Measurements from ENCODE around the gene FYN. TPM values are rescaled to one million over a fixed set of nuclear protein-coding genes. Genes with fewer than 3 reads are reported as not detected.

The FYN gene
- total RNA-seq, 1 experiment from 2014 or later: 18.5 TPM

DNA sequence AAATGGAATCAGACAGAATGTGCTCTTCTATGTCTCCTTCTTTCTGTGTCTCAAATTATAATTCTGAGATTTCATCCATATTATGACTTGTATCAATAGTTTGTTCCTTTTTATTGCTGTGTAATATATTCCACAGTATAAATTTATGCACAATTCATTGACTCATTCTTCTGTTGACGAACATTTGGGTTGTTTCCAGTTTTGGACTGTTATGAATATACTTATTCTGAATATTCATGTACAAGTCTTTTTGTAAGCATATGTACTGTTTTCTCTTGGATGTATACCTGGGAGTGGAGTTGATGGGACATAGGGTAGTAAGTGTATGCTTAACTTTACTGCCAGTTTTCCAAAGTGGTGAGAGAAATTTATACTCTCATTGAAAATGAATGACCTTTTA lies 239.4 kb downstream of the FYN start:
- no peaks in the 10 kb centered on the region for H3K36me3 ChIP-seq (ENCODE audit: control insufficient read depth in 1 of 2, insufficient read depth in 2 of 2, low read length in 2 of 2)
- no TSS peak for BruUV-seq (replicated peaks)
- H3K9ac ChIP-seq (ENCODE audit: low read length): no peak overlapping the region
- no peak overlapping the region for H3K27ac ChIP-seq (ENCODE audit: low read depth, low read length)
- ChIA-PET RAD21 (ENCODE audit: low non-redundant PET in 1 of 2, low total read pairs in 2 of 2, uncharacterized antibody in 2 of 2, unreplicated experiment in 2 of 2) (interaction anchor here in 1 of 2 experiments (0.7 kb wide), 1 partner anchor 55 kb away, joined by 4 read pairs; no protein-coding TSS in a partner anchor), POLR2A (no interaction called here), CTCF (no interaction called here)
- H3K4me1 ChIP-seq (ENCODE audit: control insufficient read depth in 1 of 2, insufficient read depth in 2 of 2, low read length in 2 of 2): peaks cover 10% of the 10 kb centered on the region in 2 experiments; a peak in 3 of 4 replicates
- no peaks in the 10 kb centered on the region for H3K79me2 ChIP-seq (ENCODE audit: insufficient read depth, low read length)
- H4K20me1 ChIP-seq (ENCODE audit: insufficient read depth): no peaks in the 10 kb centered on the region
- no peak overlapping the region for H2AFZ ChIP-seq (ENCODE audit: low read depth, low read length, poor library complexity, severe bottlenecking)
- intact Hi-C loops (cut with micrococcal nuclease): no loop called here
- no peaks in the 10 kb centered on the region for H3K9me2 ChIP-seq (ENCODE audit: insufficient read depth)
- ATAC-seq: no peak
- DNase-seq (ENCODE audit: low read depth, low spot score): no peak
- H3K4me2 ChIP-seq (ENCODE audit: low read length): no peak overlapping the region
- no peak overlapping the region for H3K4me3 ChIP-seq (replicated peaks in 1 of 2; ENCODE audit: low read depth in 1 of 2, low read length in 2 of 2)
- H3K27me3 ChIP-seq (ENCODE audit: insufficient read depth, low read length): no peaks in the 10 kb centered on the region
- no peaks in the 10 kb centered on the region for H3K9me3 ChIP-seq (ENCODE audit: control insufficient read depth in 1 of 2, insufficient read depth in 1 of 2, low read depth in 1 of 2, low read length in 2 of 2)
- TF ChIP-seq, protein P1, sequence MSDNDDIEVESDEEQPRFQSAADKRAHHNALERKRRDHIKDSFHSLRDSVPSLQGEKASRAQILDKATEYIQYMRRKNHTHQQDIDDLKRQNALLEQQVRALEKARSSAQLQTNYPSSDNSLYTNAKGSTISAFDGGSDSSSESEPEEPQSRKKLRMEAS (IDR thresholded peaks at IDR 0.05): no peak
- no peak for TF ChIP-seq ZFX (IDR thresholded peaks at IDR 0.05)
- no peak for TF ChIP-seq SP1 (IDR thresholded peaks at IDR 0.05; ENCODE audit: low read depth)
- no peak for TF ChIP-seq ZBTB33 (IDR thresholded peaks at IDR 0.05; ENCODE audit: extremely low read depth, insufficient replicate concordance, low read length)
- no peak for TF ChIP-seq YY1 (IDR thresholded peaks at IDR 0.05; ENCODE audit: extremely low read depth, insufficient replicate concordance, low read depth, low read length)

- no TSS peak for BruUV-seq (replicated peaks)
- no peak overlapping the region for H3K4me3 ChIP-seq (replicated peaks in 1 of 2; ENCODE audit: low read depth in 1 of 2, low read length in 2 of 2)
- H3K36me3 ChIP-seq (ENCODE audit: control insufficient read depth in 1 of 2, insufficient read depth in 2 of 2, low read length in 2 of 2): no peaks in the 10 kb centered on the region
- H3K27me3 ChIP-seq (ENCODE audit: insufficient read depth, low read length): no peaks in the 10 kb centered on the region
- H3K9me2 ChIP-seq (ENCODE audit: insufficient read depth): no peaks in the 10 kb centered on the region
- no peak overlapping the region for H2AFZ ChIP-seq (ENCODE audit: low read depth, low read length, poor library complexity, severe bottlenecking)
- ChIA-PET RAD21 (ENCODE audit: low non-redundant PET in 1 of 2, low total read pairs in 2 of 2, uncharacterized antibody in 2 of 2, unreplicated experiment in 2 of 2) (interaction anchor here in 1 of 2 experiments (0.7 kb wide), 1 partner anchor 54 kb away, joined by 4 read pairs; no protein-coding TSS in a partner anchor), POLR2A (no interaction called here), CTCF (no interaction called here)
- DNase-seq (ENCODE audit: low read depth, low spot score) (no peak), ATAC-seq (no peak)
- intact Hi-C loops (cut with micrococcal nuclease): no loop called here
- no peak overlapping the region for H3K9ac ChIP-seq (ENCODE audit: low read length)
- H4K20me1 ChIP-seq (ENCODE audit: insufficient read depth): no peaks in the 10 kb centered on the region
- H3K9me3 ChIP-seq (ENCODE audit: control insufficient read depth in 1 of 2, insufficient read depth in 1 of 2, low read depth in 1 of 2, low read length in 2 of 2): no peaks in the 10 kb centered on the region
- no peaks in the 10 kb centered on the region for H3K79me2 ChIP-seq (ENCODE audit: insufficient read depth, low read length)
- H3K27ac ChIP-seq (ENCODE audit: low read depth, low read length): no peak overlapping the region
- peak overlapping the region; percentile 10; the same call in 1 of the 2 replicates for H3K4me2 ChIP-seq (ENCODE audit: low read length)
- peaks cover 10% of the 10 kb centered on the region in 2 experiments; a peak in 3 of 4 replicates for H3K4me1 ChIP-seq (ENCODE audit: control insufficient read depth in 1 of 2, insufficient read depth in 2 of 2, low read length in 2 of 2)
- no peak for TF ChIP-seq SIN3A (IDR thresholded peaks at IDR 0.05; ENCODE audit: low read depth)
- TF ChIP-seq TCF7L2 (IDR thresholded peaks at IDR 0.05; ENCODE audit: borderline replicate concordance, extremely low read depth, insufficient read depth, insufficient read length): no peak
- no peak for TF ChIP-seq EZH2phosphoT487 (IDR thresholded peaks at IDR 0.05; ENCODE audit: borderline replicate concordance)
- no peak for TF ChIP-seq POLR2AphosphoS5 (IDR thresholded peaks at IDR 0.05; ENCODE audit: low read depth, low read length)
- TF ChIP-seq, protein P2, sequence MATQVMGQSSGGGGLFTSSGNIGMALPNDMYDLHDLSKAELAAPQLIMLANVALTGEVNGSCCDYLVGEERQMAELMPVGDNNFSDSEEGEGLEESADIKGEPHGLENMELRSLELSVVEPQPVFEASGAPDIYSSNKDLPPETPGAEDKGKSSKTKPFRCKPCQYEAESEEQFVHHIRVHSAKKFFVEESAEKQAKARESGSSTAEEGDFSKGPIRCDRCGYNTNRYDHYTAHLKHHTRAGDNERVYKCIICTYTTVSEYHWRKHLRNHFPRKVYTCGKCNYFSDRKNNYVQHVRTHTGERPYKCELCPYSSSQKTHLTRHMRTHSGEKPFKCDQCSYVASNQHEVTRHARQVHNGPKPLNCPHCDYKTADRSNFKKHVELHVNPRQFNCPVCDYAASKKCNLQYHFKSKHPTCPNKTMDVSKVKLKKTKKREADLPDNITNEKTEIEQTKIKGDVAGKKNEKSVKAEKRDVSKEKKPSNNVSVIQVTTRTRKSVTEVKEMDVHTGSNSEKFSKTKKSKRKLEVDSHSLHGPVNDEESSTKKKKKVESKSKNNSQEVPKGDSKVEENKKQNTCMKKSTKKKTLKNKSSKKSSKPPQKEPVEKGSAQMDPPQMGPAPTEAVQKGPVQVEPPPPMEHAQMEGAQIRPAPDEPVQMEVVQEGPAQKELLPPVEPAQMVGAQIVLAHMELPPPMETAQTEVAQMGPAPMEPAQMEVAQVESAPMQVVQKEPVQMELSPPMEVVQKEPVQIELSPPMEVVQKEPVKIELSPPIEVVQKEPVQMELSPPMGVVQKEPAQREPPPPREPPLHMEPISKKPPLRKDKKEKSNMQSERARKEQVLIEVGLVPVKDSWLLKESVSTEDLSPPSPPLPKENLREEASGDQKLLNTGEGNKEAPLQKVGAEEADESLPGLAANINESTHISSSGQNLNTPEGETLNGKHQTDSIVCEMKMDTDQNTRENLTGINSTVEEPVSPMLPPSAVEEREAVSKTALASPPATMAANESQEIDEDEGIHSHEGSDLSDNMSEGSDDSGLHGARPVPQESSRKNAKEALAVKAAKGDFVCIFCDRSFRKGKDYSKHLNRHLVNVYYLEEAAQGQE (IDR thresholded peaks at IDR 0.05; ENCODE audit: low read depth): no peak
- TF ChIP-seq SRF (IDR thresholded peaks at IDR 0.05; ENCODE audit: low read depth): no peak
- no peak for TF ChIP-seq ELF1 (IDR thresholded peaks at IDR 0.05; ENCODE audit: borderline replicate concordance, low read depth)
- no peak for TF ChIP-seq POLR2A (IDR thresholded peaks at IDR 0.05; ENCODE audit: borderline replicate concordance, extremely low read depth, insufficient read depth, insufficient read length)
- TF ChIP-seq EGR1 (IDR thresholded peaks at IDR 0.05; ENCODE audit: low read depth): no peak
Observed at GRCh38 chr6:111632468-111633247, 240.6 kb downstream of the FYN start.
